ENCODE results near the gene ARIH2. TPM values are rescaled to one million over a fixed set of nuclear protein-coding genes. Genes with fewer than 3 reads are reported as not detected.

ARIH2 gene
- total RNA-seq, 4 donors from 2014 or later = 78.9 to 109 (median 97.5) TPM

- intact Hi-C loops (cut with DNase I) = no loop called here
- no peak for DNase-seq (ENCODE audit: extremely low spot score)
- Histone ChIP-seq H3K36me3 (peaks cover 8 to 85% (median 67%) of the 10 kb centered on the region in 4 donors), H3K4me1 (peaks cover 0 to 11% (median 0%) of the 10 kb centered on the region in 4 donors), H3K27ac (replicated peaks in 1 of 4) (no peak overlapping the region), H3K27me3 (no peaks in the 10 kb centered on the region), H3K4me3 (no peak overlapping the region), H3K9me3 (no peaks in the 10 kb centered on the region)
- TF ChIP-seq EP300 (IDR thresholded peaks at IDR 0.05) = no peak
- TF ChIP-seq POLR2A (IDR thresholded peaks at IDR 0.05; ENCODE audit: low read depth) = no peak
- no peak for TF ChIP-seq POLR2AphosphoS5 (IDR thresholded peaks at IDR 0.05)
- TF ChIP-seq CTCF (IDR thresholded peaks at IDR 0.05) = no peak
- 79% methylated on average over 3 of the region's 3 CpGs for WGBS
Measured at GRCh38 chr3:48881006-48881405, 37.6 kb upstream of the ARIH2 start.

- H3K27ac ChIP-seq (replicated peaks in 1 of 4) = no peak overlapping the region
- no peak overlapping the region for H3K4me3 ChIP-seq
- no peak for DNase-seq (ENCODE audit: extremely low spot score)
- TF ChIP-seq POLR2A (IDR thresholded peaks at IDR 0.05; ENCODE audit: low read depth) = no peak
- TF ChIP-seq POLR2AphosphoS5 (IDR thresholded peaks at IDR 0.05) = no peak
- no peaks in the 10 kb centered on the region for H3K9me3 ChIP-seq
- peaks cover 0 to 11% (median 0%) of the 10 kb centered on the region in 4 donors for H3K4me1 ChIP-seq
- peaks cover 8 to 87% (median 63%) of the 10 kb centered on the region in 4 donors for H3K36me3 ChIP-seq
- intact Hi-C loops (cut with DNase I) = no loop called here
- H3K27me3 ChIP-seq = no peaks in the 10 kb centered on the region
- WGBS = 100% methylated on average over 3 of the region's 5 CpGs
Measured at GRCh38 chr3:48881652-48882114, 37.0 kb upstream of the ARIH2 start.

GRCh38 chr3:48885753-48886152 is 32.9 kb upstream of the ARIH2 start:
- intact Hi-C loops (cut with DNase I) = no loop called here
- Histone ChIP-seq H3K4me1 (peaks cover 0 to 11% (median 0%) of the 10 kb centered on the region in 4 donors), H3K9me3 (no peaks in the 10 kb centered on the region), H3K36me3 (peaks cover 0 to 82% (median 60%) of the 10 kb centered on the region in 4 donors), H3K27ac (replicated peaks in 1 of 4) (no peak overlapping the region), H3K4me3 (no peak overlapping the region), H3K27me3 (no peaks in the 10 kb centered on the region)
- no peak for DNase-seq (ENCODE audit: extremely low spot score)
- TF ChIP-seq CTCF (IDR thresholded peaks at IDR 0.05) (no peak), EP300 (IDR thresholded peaks at IDR 0.05) (no peak), POLR2AphosphoS5 (IDR thresholded peaks at IDR 0.05) (no peak), POLR2A (IDR thresholded peaks at IDR 0.05; ENCODE audit: low read depth) (no peak)

GRCh38 chr3:48891606-48892005 is 27.0 kb upstream of the ARIH2 start:
- H3K4me1 ChIP-seq = peaks cover 0 to under 1% (median 0%) of the 10 kb centered on the region in 4 donors
- peaks cover 12 to 44% (median 38%) of the 10 kb centered on the region in 4 donors for H3K36me3 ChIP-seq
- no peaks in the 10 kb centered on the region for H3K9me3 ChIP-seq
- H3K27ac ChIP-seq (replicated peaks in 1 of 4) = no peak overlapping the region
- TF ChIP-seq POLR2AphosphoS5 (IDR thresholded peaks at IDR 0.05) (no peak), EP300 (IDR thresholded peaks at IDR 0.05) (no peak), CTCF (IDR thresholded peaks at IDR 0.05) (no peak)
- no peaks in the 10 kb centered on the region for H3K27me3 ChIP-seq
- no peak overlapping the region for H3K4me3 ChIP-seq
- DNase-seq (ENCODE audit: extremely low spot score) = no peak
- WGBS = 95% methylated on average over 8 of the region's 8 CpGs
- intact Hi-C loops (cut with DNase I) = no loop called here

- no peaks in the 10 kb centered on the region for H3K9me3 ChIP-seq
- H3K4me3 ChIP-seq = no peak overlapping the region
- peaks cover 12 to 24% (median 20%) of the 10 kb centered on the region in 4 donors for H3K36me3 ChIP-seq
- no peak for TF ChIP-seq EP300 (IDR thresholded peaks at IDR 0.05)
- TF ChIP-seq POLR2AphosphoS5 (IDR thresholded peaks at IDR 0.05) = no peak
- TF ChIP-seq CTCF (IDR thresholded peaks at IDR 0.05) = no peak
- no peak for TF ChIP-seq POLR2A (IDR thresholded peaks at IDR 0.05; ENCODE audit: low read depth)
- intact Hi-C loops (cut with DNase I) = no loop called here
- 98% methylated on average over 6 of the region's 6 CpGs for WGBS
- peaks cover 13 to 25% (median 19%) of the 10 kb centered on the region in 4 donors for H3K4me1 ChIP-seq
- DNase-seq (ENCODE audit: extremely low spot score) = no peak
- no peaks in the 10 kb centered on the region for H3K27me3 ChIP-seq
- no peak overlapping the region for H3K27ac ChIP-seq (replicated peaks in 1 of 4)
Measured at GRCh38 chr3:48894516-48894915, 24.1 kb upstream of the ARIH2 start.

Data from esophagus muscularis mucosa (tissue), 4 donors.